Amniotic stem cell (primary cell): ENCODE measurements around the gene MRPL4.

Source experiments
- DNase-seq: peaks from one replicate; lab custom pipeline; 2025; lab: John Stamatoyannopoulos, UW

Gene MRPL4

DNA sequence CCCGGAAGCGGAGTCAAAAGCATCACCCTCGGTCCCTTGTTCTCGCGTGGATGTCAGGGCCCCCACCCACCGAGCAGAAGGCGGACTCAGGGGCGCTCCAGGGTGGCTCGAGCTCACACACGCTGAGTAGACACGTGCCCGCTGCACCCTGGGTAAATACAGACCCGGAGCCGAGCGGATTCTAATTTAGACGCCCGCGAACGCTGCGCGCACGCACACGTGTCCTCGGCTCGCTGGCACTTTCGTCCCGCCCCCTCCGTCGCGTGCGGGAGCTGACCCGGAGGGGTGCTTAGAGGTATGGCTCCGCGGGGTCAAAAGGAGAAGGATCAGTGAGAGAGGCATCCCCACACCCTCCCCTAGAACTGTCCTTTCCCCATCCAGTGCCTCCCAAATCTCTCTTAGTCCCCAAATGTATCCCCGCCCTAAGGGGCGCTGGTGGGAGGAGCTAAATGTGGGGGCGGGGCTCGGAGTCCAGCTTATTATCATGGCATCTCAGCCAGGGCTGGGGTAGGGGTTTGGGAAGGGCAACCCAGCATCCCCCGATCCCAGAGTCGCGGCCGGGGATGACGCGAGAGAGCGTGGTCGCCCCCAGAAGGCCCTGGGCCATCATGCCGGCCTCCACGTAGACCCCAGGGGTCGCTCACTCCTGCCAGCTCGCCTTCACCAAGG is 37.3 kb downstream of the MRPL4 start:
- DNase-seq = no peak

DNA sequence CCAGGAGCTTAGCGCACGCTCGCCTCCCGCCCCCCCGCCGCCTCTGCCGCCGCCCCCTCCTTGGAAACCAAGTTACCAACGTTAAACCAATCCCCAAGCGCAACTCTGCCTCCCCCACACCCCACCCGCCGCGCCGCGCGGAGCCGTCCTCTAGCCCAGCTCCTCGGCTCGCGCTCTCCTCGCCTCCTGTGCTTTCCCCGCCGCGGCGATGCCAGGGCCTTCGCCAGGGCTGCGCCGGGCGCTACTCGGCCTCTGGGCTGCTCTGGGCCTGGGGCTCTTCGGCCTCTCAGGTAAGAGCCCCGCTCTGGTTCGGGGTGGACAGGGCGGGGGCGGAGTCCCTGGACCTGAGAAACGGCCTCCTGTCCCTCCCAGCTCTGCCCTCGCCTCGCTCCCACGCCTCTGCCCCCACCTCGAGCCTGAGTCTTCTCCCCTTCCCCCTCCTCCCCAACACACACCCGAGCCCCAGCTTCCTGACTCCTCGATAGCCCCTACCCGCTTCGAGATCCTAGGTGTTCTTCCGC is 37.9 kb downstream of the MRPL4 start, which contains the start of gene ICAM5:
ICAM5 (plus strand) TSS at position 117 of the 521 bp plus-strand sequence; CDS start at position 209, 92 bp downstream.
- no peak for DNase-seq

DNA sequence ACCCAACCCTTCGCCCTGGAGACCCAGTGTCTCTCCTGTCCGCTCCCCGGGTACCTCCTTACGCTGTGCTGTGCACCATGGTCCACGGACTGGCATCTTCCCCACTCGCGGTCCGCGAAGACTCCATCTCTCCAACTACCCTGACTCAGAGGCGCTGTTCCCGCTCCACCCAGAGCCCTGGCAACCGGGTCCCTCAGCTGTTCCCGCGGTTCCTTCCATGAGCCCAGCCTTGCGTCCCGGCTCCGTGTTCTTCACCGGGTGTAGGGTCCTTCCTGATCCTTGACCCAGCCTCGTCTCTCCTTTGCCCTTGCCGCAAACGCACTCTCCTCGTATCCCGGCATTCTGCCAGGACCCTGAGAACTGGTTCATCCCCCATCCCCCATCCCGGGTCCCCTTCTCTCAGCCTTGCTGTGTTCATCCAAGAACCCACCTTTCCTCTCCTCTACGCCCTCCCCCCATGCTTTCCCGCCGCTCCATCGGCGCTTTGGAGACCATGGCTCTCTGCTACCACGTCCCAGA is 38.4 kb downstream of the MRPL4 start:
- DNase-seq = no peak

DNA sequence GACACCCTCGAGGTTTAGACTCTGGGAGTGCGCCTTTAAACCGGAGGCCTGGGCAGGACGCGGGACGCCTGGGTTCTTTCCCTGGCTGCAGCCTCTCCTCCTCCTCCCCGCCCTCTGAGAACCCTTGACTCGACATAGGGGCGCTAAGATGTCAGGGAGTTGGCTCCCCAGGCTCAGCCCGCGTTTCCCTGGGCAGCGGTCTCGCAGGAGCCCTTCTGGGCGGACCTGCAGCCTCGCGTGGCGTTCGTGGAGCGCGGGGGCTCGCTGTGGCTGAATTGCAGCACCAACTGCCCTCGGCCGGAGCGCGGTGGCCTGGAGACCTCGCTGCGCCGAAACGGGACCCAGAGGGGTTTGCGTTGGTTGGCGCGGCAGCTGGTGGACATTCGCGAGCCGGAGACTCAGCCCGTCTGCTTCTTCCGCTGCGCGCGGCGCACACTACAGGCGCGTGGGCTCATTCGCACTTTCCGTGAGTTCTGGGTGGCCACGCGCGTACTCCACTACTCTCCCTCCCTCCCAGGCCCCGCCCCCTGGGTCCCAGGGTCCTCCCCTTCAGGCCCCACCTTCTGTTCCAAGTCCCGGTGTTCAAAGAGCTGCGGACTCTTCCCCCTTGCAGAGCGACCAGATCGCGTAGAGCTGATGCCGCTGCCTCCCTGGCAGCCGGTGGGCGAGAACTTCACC is 39.0 kb downstream of the MRPL4 start:
- DNase-seq = no peak

DNA sequence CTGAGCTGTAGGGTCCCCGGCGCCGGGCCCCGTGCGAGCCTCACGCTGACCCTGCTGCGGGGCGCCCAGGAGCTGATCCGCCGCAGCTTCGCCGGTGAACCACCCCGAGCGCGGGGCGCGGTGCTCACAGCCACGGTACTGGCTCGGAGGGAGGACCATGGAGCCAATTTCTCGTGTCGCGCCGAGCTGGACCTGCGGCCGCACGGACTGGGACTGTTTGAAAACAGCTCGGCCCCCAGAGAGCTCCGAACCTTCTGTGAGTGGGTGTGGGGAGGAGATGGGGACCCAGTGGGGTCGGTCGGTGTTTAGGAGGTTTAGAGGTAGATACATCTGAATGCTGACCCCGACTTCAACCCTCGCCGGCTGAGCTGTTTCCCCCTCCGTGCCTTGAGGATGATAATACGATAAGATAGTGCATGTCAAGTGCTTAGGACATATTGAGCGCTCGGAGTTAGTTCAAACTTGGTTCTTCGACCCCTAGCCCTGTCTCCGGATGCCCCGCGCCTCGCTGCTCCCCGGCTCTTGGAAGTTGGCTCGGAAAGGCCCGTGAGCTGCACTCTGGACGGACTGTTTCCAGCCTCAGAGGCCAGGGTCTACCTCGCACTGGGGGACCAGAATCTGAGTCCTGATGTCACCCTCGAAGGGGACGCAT is 39.7 kb downstream of the MRPL4 start:
- no peak for DNase-seq

DNA sequence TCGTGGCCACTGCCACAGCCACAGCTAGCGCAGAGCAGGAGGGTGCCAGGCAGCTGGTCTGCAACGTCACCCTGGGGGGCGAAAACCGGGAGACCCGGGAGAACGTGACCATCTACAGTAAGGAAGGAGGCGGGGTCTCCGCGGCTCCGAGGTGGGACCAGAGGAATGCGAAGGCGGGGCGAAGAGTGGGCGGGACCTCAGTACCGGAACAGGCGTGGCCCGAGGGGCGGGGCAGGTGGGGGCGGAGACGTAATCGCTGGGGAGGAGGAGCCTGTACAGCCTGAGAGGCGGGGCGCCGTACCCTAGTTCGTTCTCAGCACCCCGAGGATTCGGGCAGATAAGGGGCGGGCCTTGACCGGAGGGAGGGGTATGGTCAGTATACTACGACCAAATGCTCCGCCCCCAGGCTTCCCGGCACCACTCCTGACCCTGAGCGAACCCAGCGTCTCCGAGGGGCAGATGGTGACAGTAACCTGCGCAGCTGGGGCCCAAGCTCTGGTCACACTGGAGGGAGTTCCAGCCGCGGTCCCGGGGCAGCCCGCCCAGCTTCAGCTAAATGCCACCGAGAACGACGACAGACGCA is 40.3 kb downstream of the MRPL4 start:
- peak; percentile 55 for DNase-seq

DNA sequence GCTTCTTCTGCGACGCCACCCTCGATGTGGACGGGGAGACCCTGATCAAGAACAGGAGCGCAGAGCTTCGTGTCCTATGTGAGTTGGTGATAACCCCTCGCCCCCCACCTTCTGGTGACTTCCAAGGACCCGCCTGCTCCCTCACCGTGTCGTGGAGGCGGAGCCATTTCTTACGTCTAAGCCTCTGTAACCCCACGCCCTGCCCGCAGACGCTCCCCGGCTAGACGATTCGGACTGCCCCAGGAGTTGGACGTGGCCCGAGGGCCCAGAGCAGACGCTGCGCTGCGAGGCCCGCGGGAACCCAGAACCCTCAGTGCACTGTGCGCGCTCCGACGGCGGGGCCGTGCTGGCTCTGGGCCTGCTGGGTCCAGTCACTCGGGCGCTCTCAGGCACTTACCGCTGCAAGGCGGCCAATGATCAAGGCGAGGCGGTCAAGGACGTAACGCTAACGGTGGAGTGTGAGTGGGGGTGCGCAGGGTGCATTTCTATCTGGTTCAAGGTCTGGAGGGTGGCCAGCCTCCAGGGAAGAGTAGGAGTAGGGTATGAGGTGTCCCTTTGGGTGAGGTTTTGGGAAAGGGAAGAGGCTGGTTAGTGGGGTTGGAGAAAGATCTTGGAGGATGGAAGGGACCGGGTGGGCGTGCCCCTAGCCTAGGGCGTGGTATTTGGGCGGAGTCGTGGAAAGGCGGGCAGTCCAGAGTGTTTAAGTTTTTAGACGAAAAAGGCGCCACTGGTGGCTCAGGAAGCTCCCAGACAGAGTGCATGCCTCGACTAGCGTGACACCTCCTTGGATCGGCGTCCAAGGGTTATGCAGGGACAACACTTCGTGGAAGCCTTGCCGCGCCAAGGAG is 41.0 kb downstream of the MRPL4 start:
- DNase-seq = no peak

DNA sequence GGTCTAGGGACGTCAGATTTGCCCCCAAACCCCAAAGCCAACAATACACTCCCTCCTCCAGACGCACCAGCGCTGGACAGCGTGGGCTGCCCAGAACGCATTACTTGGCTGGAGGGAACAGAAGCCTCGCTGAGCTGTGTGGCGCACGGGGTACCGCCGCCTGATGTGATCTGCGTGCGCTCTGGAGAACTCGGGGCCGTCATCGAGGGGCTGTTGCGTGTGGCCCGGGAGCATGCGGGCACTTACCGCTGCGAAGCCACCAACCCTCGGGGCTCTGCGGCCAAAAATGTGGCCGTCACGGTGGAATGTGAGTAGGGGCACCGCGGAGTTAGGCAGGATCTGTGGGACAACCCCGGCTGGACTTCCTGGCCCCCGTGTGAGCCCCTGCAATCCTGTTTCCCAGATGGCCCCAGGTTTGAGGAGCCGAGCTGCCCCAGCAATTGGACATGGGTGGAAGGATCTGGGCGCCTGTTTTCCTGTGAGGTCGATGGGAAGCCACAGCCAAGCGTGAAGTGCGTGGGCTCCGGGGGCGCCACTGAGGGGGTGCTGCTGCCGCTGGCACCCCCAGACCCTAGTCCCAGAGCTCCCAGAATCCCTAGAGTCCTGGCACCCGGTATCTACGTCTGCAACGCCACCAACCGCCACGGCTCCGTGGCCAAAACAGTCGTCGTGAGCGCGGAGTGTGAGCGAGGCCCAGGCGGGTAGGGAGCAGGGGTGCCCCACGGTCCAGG is 41.8 kb downstream of the MRPL4 start:
- DNase-seq = no peak

DNA sequence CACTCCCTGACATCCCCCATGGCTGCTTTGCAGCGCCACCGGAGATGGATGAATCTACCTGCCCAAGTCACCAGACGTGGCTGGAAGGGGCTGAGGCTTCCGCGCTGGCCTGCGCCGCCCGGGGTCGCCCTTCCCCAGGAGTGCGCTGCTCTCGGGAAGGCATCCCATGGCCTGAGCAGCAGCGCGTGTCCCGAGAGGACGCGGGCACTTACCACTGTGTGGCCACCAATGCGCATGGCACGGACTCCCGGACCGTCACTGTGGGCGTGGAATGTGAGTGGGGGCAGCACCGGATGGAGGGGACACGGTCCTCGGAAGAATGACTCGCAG is 42.3 kb downstream of the MRPL4 start:
- DNase-seq = no peak

DNA sequence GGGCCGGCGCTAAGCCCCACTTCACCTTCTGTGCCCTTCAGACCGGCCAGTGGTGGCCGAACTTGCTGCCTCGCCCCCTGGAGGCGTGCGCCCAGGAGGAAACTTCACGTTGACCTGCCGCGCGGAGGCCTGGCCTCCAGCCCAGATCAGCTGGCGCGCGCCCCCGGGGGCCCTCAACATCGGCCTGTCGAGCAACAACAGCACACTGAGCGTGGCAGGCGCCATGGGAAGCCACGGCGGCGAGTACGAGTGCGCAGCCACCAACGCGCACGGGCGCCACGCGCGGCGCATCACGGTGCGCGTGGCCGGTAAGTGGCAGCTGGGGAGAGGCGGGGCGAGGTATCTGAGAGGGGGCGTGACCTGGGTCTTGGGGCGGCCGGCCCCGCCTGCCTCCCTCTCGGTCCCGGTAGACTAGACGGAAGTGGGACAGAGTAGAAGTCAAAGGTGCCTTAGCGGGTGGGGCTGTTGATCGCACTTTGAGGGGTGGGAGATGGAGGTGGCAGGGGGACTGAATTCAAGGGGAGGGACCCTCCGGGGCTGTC is 43.4 kb downstream of the MRPL4 start:
- no peak for DNase-seq

DNA sequence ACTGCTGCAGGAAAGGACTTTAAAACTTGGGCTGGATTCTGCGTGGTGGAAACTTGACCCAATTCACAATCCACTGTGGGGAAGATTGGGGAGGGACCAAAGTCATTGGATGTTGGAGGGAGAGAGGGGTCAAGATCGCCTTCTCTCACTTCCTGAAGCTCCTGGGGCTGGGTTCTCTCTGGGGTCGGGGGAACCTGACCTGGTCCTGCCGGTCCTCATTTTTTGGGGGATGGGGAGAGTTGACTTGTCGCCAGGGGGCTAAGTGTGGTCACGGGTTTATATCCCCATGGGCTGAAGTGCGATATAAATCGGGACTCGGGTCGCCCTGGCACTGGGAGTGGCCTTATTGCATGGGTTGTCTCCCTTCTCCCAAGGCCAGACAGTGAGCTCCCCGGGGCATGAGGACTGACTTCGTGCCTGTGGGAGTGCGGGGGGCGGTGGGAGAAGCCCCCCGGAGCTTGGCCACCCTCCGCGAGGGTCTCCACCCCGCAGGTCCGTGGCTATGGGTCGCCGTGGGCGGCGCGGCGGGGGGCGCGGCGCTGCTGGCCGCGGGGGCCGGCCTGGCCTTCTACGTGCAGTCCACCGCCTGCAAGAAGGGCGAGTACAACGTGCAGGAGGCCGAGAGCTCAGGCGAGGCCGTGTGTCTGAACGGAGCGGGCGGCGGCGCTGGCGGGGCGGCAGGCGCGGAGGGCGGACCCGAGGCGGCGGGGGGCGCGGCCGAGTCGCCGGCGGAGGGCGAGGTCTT is 44.0 kb downstream of the MRPL4 start:
- DNase-seq = no peak

DNA sequence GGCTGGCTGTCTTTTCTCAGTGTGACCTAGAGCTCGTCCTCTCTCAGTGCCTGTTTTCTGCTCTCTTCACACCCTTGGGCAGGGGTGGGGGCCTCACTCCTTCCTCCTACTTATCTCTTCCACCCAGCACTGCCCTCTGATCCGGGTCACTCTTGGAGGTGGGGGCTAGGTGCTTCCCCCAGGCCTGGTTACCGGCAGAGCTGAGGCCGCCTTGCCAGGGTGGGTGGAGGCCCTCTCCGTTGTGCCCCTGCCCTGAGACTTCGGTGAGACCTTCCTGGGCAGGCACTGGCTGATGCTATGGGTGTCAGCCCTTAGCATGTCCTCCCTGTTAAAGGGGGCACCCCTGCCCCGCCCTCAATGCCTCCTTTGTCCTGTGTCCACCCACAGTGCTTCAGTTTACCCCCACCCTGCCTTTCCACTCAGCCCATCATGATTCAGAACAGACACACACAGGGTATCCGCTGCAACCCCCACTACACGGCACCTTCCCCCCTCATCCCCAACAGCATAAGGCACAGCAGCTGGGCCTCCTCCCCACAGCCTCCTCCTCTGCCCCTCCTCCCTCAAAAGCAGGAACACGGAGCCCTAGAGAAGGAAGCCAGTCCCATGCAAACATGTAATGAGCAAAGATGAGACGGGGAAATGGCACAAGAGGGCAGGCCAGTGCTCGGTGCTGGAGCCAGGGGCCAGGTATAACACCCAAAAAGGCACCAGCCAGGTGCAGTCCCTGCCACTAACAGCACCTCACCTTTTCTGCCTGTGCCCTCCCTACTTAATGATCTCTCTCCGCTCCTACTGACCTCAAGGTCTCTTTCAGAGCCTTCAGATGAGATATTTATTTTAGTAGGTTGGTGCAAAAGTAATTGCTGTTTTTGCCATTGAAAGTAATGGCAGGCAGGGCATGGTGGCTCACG is 47.8 kb downstream of the MRPL4 start:
- DNase-seq = no peak

DNA sequence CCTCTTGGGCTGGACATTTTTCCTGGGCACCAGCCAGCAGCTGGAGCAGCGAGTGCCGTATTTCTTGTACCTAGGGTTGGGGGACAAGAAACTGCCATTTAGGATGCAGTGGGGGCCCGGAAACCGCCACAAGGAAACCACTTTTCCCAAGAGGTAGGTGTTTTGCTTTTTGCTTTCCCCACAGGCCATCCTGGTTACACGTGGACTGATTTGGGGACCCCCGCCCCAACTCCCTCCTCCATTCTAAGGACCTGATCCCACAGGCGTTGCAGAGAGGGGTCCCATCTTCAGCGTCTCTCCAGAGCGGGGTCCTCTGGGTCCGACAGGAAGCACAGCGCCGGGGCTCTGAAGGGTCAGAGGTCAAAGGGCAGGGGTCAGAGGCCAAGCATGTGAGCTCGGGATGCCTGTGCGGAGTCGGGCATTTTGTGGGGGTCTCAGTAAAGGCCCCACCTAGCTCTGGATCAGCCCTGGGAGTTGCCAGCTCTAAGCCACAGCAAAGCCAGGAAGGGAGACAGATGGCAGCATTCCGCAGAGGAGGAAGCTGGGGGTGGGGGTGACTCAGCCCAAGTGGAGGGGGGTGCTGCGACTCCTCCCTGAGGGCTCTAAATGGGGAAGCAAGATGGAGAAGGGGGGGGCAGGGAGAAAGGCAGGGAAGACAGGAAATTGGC is 53.3 kb downstream of the MRPL4 start:
- no peak for DNase-seq

DNA sequence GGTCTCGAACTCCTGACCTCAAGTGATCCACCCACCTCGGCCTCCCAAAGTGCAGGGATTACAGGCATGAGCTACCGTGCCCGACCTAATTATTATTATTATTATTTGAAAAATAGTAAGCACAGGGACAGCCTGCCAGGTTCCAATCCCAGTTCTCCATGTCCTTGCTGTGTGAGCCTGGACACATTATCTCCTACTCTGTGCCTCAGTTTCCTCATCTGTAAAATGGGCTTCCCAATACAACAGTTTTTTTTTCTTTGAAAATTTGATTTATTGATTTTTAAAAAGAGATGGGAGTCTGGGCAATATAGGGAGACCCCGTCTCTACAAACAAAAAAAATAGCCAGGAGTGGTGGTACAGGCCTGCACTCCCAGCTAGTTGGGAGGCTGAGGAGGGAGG is 54.3 kb downstream of the MRPL4 start:
- DNase-seq = no peak

DNA sequence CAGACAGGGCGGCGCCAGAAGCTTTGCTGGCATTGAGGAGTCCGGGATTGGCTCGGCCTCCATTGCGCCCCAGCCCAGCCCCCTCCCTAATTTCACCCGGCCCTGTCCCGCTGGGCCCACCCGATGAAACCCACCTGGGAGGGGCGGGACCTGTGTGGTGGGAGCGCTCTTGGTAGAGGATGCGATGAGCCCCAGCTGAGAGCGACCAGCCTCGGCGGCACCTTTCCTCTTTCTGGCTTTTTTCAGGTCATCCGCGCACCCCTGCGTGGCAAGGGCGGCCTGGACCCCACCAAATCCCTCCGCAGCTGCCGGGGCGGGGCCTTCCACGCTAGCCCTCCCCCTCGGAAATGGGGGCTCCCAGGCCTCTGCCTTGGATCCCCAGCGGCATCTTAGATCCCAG is 57.4 kb downstream of the MRPL4 start, which contains the start of gene ZGLP1:
ZGLP1 (minus strand) TSS at position 393 of the 400 bp plus-strand sequence.
- DNase-seq = no peak
